Measurements from ENCODE around the gene GPR78.
"Not testable (repeated sequence)": the region's sequence is repeated elsewhere in the genome, so short reads cannot be mapped to it uniquely, and the experiment has no call there.

The GPR78 gene

DNA sequence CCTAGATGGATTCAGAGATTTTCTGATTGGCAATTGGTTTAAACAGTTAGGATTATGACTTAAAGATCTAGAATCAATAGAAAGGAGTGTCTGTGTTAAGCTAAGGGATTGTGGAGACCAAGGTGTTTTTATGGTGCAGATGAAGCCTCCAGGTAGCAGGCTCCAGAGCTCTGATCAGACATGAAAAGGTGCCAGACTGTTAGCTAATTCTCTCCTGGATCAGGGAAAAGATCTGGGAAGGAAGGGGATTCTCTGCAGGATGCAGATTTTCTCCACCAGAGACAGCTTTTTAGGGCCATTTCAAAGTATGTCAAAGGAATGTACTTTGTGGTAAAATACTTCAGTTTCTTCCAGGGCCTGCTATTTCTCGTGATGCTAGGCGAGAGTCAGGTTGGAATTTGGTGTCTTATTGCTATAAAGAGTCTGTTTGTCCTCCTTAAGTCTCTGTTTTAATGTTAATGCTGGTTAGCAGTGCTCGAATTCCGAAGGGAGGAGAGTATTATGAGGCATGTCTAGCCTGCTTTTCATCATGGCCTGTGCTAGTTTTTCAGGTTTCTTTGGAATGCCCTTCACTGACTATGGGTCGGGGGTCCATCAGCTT lies 12.0 kb upstream of the GPR78 start:
- DNase-seq, result no peak

DNA sequence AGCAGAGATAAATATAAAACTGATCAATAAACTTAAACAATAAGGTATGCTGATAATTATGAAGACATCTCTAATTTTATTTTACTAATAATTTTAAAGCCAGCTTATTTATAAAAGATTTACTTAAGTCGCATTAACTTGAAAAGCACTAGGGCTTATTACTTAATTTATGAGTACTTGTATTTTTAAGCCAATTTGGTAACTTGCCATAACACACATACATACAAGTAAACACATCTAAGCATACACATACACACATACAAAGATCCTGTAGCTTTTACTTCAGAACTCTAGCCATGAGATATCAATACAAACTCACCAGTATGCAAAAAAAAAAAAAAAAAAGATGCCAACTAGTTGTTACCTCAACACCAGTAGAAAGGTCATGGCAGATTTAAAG lies 10.0 kb upstream of the GPR78 start:
- no peak for DNase-seq

DNA sequence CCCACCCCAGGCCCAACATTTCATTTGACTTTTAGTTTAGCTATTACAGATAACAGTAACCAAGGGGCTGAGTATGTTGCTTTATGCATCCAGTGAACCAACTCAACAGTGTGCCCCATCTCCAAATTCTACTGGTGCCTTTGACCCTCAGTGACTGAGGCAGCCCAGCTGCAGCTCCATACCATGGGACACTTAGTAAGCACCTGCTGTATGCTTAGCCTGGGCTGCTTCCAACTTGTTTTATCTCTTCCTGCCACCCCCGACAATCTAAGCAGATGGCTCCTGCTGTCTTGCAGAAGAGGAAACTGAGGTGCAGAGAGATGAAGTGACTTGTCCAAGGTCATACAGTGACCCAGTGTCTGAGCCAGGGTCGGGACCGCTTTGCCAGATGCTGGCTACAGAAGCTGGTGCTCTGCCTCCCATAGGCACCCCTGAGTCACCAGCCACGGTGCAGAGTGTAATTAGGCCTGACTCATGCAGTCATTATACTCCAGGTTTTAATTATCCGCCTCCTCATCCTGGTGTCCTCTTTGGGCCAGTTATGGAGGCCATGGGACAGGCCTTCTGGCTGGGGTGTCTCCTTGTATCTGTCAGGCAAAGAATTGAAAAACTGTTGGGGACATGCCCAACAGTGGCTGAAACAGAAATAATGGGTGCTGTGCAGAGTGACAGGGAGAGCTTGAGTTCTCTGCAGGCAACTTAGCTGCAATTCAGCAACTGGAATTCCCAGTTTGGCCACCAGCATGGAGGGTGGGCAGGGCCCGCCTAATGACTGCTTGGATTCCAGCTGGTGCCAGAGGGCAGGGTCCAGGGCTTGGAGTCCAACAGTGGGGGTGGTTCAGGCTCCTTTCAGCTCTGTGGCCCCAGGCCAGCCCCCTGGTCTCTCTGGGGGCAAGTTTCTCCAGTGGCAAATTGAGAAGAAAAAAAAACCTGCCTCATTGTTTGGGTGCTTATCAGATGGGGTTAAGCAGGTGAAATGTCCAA lies 8.2 kb upstream of the GPR78 start:
- DNase-seq, result peak; percentile 24

DNA sequence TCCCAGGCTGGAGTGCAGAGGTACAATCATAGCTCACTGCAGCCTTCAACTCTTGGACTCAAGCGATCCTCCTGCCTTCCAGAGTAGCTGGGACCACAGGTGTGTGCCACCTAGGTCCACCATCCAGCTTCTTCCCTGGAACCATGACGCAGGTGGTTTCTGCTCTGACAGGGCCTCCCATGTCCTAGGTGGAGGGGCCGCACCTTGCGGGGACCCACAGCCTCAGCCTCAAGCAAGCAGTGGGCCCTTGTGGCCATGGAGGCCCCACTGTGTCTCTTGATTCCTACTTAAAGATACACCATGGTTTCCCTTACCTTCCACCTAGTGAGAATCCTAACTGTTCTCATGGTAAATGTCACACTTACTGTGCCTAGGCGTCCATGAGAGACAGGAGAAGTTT lies 6.9 kb upstream of the GPR78 start:
- DNase-seq, result no peak

DNA sequence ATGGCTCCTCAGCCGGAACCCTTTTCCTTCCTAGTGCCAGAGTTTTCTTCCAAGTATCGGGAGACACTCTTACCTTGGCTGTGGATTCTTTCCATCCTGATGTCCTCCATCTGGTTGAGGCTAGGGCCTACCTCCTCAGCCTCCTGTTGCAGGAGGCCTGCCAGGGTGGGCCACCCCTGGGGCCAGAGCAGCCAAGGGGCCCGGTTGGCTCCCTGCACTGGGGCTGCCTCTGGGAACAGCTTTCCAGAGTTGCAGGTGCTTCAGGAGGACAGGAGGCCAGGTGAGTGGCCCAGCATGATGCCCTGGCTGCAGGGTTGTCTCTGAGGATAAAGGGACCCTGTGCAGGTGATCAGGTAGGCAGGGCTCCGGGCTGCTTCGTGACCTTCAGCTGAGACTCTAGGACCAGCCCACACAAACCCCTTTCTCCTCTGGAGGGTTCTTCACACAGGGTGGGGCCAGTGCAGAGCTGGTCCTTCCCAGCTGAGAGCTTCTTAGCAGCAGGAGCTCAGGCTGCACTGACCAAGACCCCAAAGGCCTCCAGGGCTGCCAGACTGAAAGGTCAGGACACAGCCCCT lies 5.3 kb upstream of the GPR78 start:
- DNase-seq, result no peak

DNA sequence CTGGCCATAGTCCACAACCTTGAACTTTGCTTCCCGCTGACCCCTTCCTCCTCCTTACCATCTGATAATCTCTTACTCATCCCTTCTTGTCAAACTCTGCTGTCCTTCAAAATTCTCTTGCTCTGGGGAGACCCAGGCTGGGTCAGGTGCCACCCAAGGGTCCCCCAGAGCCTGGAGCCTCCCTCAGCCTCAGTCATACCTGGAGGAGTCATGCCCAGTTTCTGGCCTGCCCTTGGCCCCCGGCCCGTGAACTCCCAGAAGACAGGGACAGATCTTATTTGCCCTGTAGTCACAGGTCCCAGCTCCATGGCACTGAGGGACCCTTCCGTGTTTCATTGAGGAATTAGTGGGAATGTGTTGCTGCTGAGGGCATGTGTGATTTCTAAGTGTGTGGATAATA lies 4.7 kb upstream of the GPR78 start:
- DNase-seq, result no peak

DNA sequence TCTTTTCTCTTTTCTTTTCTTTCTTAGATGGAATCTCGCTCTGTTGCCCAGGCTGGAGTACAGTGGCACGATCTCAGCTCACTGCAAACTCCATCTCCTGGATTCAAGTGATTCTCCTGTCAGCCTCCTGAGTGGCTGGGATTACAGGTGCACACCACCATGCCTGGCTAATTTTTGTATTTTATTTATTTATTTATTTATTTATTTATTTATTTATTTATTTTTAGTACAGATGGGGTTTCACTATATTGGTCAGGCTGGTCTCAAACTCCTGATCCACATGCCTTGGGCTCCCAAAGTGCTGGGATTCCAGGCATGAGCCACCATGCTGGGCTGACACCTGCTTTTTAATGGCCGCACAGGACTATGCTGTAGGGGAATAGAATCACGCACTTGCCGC lies 3.6 kb upstream of the GPR78 start:
- not testable (repeated sequence) for DNase-seq

DNA sequence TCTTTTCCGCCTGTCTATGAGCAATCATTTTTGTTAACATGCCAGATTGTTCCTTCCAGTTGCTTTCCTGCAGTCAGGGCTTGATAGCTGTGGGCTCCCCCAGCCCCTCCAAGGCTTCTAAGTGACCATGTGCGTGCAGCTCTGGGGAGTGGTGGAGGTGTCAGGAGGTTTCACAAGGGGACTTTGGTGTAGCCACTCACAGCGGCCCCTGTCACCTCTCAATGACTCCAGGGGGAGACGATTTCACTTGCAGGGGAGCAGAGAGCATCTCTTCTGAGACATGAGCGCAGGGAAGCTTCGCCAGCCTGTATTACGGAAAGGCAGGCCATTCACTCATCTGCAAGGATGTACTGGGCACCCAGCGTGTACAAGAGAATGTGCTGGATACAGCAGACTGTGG lies 3.1 kb upstream of the GPR78 start:
- no peak for DNase-seq

DNA sequence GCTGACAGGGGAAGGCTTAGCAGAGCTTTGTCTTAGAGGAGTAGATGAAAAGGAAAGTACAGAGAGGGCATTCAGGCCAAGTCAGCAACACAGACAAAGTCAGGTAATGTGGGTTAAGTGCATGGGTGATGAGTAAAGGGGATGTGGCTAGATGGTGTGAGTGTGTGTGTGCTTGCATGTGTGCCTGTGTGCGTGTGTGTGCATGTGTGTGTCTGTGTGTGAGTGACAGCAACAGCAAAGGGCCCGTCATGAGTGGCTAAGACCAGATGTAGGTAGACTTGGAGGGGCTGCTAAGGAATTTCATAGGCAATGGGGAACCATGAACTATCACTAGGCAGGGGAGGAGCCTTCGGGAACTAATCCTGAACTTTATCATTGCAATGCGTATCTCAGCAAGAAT lies 2.2 kb upstream of the GPR78 start:
- no peak for DNase-seq

DNA sequence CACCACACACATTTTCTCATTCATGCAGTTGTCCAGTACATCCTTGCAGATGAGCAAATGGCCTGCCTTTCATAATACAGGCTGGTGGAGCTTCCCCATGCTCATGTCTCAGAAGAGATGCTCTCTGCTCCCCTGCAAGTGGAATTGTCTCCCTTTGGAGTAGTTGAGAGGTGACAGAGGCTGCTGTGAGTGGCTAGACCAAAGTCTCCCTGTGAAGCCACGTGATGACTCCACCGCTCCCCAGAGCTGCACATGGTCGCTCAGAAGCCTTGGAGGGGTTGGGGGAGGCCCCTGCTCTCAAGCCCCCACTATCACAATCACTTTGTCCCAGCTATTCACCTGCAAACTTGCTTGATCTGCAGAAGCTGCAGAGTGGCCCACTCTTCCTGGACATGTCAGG lies 1.5 kb upstream of the GPR78 start:
- no peak for DNase-seq

DNA sequence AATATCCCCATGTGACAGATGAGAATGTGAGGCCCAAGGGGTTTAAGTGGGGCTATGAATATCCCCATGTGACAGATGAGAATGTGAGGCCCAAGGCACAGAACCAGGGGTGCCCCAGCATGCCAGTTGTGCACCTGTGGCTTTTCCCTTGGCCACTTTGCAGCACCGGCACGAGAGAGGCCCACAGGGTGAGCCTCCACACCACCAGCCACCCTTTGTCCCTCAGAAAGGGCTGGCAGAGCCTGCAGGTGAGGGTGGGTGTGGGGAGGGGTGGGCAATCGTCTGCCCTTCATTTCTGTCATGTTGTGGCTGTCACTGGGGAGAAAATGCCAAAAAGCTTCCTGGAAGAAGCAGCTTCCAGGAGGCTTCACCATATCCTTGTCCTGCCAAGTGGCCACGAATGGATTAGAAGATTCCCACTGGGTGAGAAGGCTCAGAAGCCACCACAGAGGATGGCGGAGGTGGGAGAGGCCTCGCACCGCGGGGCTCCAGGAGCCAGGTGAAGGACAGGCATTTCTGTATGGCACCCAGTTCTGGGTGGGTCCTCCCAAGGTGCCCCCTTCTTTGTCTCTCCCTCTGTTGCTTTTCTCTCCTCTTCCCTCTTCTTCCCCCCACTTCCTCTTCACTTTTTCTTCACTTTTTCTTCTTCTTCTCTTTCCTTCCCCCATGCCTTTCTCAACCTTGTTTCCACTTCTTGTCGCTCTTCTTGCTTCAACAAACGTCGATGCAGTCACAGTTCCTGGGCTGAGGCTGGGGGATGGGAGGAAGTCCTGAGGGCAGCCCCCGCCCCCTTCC lies 469 bp upstream of the GPR78 start:
- no peak for DNase-seq

DNA sequence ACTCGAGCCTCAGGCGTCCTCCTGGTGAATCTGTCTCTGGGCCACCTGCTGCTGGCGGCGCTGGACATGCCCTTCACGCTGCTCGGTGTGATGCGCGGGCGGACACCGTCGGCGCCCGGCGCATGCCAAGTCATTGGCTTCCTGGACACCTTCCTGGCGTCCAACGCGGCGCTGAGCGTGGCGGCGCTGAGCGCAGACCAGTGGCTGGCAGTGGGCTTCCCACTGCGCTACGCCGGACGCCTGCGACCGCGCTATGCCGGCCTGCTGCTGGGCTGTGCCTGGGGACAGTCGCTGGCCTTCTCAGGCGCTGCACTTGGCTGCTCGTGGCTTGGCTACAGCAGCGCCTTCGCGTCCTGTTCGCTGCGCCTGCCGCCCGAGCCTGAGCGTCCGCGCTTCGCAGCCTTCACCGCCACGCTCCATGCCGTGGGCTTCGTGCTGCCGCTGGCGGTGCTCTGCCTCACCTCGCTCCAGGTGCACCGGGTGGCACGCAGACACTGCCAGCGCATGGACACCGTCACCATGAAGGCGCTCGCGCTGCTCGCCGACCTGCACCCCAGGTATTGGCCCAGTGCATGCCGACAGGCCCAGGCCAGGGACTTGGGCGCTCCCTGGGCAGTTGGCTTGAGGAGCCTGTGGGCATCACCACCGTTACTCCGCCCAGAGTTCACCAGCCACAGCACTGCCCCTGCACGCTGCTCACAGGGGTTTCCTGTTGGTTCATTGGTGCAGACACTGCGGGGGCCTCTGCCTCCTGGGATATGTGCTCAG lies 1.1 kb downstream of the GPR78 start:
- DNase-seq, result no peak

DNA sequence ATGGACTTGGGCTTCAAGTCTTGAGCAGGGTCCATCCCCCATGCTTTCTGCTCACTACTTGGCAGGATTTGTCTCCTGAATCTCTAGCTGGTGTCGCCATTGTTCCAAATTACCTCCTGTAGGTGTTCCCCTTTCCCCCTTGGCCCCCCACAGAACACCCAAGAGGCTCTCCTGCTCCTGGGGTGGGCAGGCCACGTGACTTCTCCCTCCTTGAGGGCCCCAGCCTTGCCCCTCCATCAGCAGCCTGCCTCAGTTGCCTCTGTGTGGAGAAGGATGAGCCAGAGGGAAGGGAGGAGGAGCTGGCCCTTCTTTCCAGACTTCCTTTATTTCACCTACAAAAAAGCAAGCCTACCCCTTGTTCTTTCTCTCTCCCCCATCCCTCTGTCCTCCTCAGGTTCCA lies 1.8 kb downstream of the GPR78 start:
- DNase-seq, result no peak

DNA sequence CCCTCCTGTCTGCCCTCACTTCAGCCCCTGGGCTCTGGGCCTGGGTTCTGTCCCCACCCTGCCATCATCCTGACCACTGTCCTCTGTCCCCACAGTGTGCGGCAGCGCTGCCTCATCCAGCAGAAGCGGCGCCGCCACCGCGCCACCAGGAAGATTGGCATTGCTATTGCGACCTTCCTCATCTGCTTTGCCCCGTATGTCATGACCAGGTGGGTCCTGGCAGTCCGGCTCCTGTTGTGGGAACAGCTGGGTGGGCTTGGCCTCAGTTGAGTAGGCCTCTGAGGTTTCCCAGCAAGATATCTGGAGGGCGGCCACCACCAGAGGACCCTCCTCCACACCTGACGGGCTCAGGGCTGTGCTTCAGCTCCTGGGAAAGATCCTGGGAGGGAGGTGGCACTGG lies 2.2 kb downstream of the GPR78 start:
- no peak for DNase-seq

DNA sequence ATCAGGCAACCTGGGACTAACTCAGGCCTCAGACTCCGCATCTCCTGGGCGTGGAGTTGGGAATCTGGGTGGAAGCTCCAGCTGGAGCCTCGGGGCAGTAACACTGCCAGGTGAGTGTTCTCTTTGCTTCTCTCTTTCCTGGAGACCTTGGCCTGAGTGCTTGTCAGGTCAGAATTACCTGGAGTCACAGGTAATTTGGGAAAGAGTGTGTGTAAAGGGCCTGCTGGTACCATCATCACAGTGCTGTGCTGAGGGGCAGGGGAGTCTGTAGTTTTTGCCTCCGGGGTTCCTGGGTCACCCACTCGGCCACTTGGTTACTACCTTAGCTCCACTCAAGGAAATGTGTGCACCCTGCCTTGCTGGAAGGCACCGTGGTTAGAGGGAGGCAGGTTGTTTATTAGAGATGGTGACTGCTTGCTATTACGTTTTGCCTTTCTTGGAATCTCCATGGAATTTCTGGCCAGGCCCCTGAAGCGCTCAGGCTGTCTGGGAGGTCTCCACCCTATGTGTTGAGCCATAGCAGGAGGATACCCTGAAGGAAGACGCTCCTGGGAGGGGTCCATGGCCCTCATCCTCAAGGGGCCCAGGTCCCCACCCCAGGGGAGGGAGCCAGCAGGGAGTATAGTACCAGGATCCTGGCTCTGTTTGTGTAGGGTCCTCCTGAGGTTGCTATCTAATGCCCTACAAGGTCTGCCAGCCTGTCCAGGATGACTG lies 2.9 kb downstream of the GPR78 start:
- no peak for DNase-seq

DNA sequence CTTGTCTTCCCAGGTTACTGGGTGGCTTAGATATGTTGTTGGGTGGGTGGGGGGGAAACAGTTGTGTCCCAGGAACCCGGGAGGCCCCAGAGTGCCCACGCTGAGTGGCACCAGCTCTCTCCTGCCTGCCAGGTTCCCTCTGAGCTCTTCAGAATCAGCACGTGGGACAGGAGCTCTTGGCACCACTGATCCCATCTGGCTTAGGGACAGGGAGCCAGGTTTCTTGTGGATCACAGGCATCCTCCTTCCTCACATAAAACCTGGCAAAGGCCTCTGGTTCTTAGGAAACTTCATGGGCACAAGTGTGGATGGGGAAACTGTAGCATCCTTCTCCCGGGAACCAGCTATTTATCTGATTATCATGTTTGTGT lies 3.4 kb downstream of the GPR78 start:
- no peak for DNase-seq

DNA sequence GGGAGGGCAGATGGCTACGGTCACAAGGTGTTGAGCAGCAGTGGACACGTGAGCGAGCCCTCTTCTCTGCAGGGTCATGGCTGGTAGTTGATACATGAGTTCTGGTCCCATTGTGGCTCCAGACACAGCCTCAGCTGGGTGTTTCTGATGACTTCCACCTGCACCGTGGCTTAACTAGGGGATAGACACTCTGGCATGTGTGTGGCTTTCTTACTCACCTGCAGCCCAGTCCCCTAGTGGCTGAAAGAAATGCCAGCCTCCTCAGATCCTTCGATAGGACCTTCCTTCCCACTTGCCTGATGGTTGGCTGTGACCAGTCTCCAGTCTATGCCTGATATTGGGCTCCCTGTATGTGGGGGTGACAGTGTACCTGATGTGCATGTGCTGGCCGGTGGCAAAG lies 5.0 kb downstream of the GPR78 start:
- DNase-seq, result no peak

DNA sequence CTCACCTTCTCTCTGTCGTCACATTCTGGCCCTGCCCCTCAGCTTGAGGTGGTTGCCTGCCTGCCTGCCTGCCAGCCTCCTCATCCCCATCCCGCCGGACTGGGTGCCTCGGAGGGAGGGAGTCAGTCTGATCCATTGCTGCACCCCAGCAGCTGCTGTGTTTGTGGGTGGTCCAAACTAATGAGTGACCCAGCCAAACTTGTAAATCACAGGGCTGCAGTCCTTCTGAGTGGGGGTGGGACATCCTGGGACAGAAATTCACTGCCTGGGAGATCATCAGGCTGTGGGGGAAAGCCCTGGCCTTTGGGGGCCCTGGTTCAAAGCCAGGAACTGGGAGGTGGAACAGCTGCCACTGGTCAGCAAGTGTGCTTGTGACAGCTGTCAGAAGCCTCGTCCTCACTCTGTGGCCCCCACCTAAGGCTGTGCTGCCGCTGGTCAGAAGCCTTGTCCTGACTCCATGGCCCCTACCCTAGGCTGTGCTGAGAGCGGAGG lies 5.6 kb downstream of the GPR78 start:
- no peak for DNase-seq

DNA sequence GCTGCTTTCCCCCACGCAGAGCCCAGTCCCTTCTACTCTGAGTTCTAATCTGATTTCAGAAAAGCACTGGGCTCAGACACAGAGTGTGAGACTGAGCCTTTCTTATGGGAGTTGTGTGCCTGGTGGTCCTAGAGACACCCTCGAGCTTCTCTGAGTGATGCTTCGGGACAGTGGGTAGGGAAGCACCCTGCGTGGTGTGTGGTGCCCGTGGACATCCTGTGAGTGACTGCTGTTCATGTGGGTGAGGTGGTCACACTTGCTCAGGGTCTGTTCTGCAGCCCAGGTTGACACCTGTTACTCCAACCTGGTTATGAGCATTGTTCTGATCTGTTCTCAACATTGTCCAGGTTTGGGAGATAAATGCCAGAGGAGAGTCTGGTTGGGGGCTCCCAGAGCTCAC lies 6.1 kb downstream of the GPR78 start:
- no peak for DNase-seq

DNA sequence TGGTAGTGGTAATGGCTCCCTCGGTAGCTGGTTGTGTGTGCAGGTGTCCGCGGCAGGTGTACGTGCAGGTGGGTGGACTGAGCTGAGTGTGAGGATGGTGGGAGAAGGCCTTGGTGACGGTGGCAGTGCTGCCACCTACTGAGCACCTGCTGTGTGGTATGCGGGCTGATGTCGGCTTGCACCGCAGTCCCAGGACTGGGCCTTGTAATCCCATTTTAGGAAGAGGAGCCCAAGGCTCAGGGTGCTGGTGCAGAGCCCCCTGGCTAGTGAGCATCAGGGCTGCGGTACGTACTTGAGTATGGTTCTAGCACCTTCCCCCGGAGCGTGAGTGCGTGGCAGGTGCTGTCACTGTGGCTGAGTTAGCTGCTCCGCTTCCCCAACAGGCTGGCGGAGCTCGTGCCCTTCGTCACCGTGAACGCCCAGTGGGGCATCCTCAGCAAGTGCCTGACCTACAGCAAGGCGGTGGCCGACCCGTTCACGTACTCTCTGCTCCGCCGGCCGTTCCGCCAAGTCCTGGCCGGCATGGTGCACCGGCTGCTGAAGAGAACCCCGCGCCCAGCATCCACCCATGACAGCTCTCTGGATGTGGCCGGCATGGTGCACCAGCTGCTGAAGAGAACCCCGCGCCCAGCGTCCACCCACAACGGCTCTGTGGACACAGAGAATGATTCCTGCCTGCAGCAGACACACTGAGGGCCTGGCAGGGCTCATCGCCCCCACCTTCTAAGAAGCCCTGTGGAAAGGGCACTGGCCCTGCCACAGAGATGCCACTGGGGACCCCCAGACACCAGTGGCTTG lies 6.7 kb downstream of the GPR78 start:
- no peak for DNase-seq

Measured in T1000 (cell line).